ENCODE results near the gene HS3ST6. TPM values are rescaled to one million over a fixed set of nuclear protein-coding genes. Genes with fewer than 3 reads are reported as not detected.
"Not testable (repeated sequence)": the region's sequence is repeated elsewhere in the genome, so short reads cannot be mapped to it uniquely, and the experiment has no call there.

HS3ST6 gene
- total and polyA plus RNA-seq, 12 donors: 0.03 TPM; not detected in 11

- DNase-seq: no peak
- Histone ChIP-seq H3K36me3 (peaks cover 0 to 36% (median 30%) of the 10 kb centered on the region in 9 donors), H3K9me3 (no peaks in the 10 kb centered on the region), H3K4me1 (peaks cover 10 to 57% (median 40%) of the 10 kb centered on the region in 9 donors), H3K27me3 (no peaks in the 10 kb centered on the region), H3K4me3 (peak overlapping the region in 9 of 10 donors; percentile 63 to 99 (median 96)), H3K27ac (peak overlapping the region in 8 of 10 donors; percentile 88 to 98 (median 96))
- TF ChIP-seq CTCF (IDR thresholded peaks at IDR 0.05): no peak
- intact Hi-C loops (cut with DNase I): no loop called here
- WGBS, 2 donors: 49 to 53% methylated on average over 20 of the region's 20 CpGs
- no peak for ATAC-seq
Observed at GRCh38 chr16:1960665-1961630, 42.7 kb upstream of the HS3ST6 start.

GRCh38 chr16:1959269-1960039 lies 41.2 kb upstream of the HS3ST6 start, which contains the start of gene NDUFB10:
TSS of gene NDUFB10 (plus strand) at chr16:1959538. CDS start at chr16:1959625, 87 bp downstream.
- peak within 1 kb of the TSS; percentile 88 to 98 (median 96) for H3K27ac ChIP-seq
- peak; percentile 88 to 96 (median 92) for ATAC-seq
- peaks cover 0 to 36% (median 30%) of the 10 kb centered on the region in 9 donors for H3K36me3 ChIP-seq
- WGBS, 2 donors: 1% methylated on average over 79 of the region's 79 CpGs
- peak within 1 kb of the TSS; percentile 63 to 99 (median 96) for H3K4me3 ChIP-seq
- H3K4me1 ChIP-seq: peaks cover 6 to 52% (median 33%) of the 10 kb centered on the region in 9 donors
- intact Hi-C loops (cut with DNase I): no loop called here
- DNase-seq: peak; percentile 93 to 97
- peak; percentile 33 to 92 (median 76) for TF ChIP-seq CTCF (IDR thresholded peaks at IDR 0.05)
- no peaks in the 10 kb centered on the region for H3K27me3 ChIP-seq
- no peaks in the 10 kb centered on the region for H3K9me3 ChIP-seq

GRCh38 chr16:1958715-1959268 lies 40.6 kb upstream of the HS3ST6 start:
- no peak for DNase-seq
- intact Hi-C loops (cut with DNase I): no loop called here

GRCh38 chr16:1958143-1958491 lies 39.9 kb upstream of the HS3ST6 start:
- DNase-seq; H3K27ac ChIP-seq; ATAC-seq; H3K9me3 ChIP-seq; intact Hi-C loops (cut with DNase I); H3K27me3 ChIP-seq; H3K4me3 ChIP-seq: not testable (repeated sequence)
- Histone ChIP-seq H3K4me1 (peaks cover 6 to 46% (median 29%) of the 10 kb centered on the region in 9 donors), H3K36me3 (peaks cover 0 to 28% (median 22%) of the 10 kb centered on the region in 9 donors)
- 67 to 68% methylated on average over 30 of the region's 30 CpGs for WGBS, 2 donors

More at GRCh38 chr16:1958715-1959268, 40.6 kb upstream of the HS3ST6 start:
- peak in 3 of 8 donors; percentile 0 to 6 (median 2) for ATAC-seq
- no peaks in the 10 kb centered on the region for H3K27me3 ChIP-seq
- WGBS, 2 donors: 33 to 39% methylated on average over 14 of the region's 14 CpGs
- H3K27ac ChIP-seq: peak overlapping the region in 9 of 10 donors; percentile 88 to 98 (median 97)
- peak overlapping the region in 9 of 10 donors; percentile 63 to 99 (median 96) for H3K4me3 ChIP-seq
- TF ChIP-seq CTCF (IDR thresholded peaks at IDR 0.05): no peak
- H3K36me3 ChIP-seq: peaks cover 0 to 35% (median 29%) of the 10 kb centered on the region in 9 donors
- H3K9me3 ChIP-seq: no peaks in the 10 kb centered on the region
- H3K4me1 ChIP-seq: peaks cover 6 to 48% (median 33%) of the 10 kb centered on the region in 9 donors

- DNase-seq; ATAC-seq; H3K27ac ChIP-seq; H3K27me3 ChIP-seq; intact Hi-C loops (cut with DNase I); H3K9me3 ChIP-seq; H3K4me3 ChIP-seq: not testable (repeated sequence)
- WGBS, 2 donors: 88 to 90% methylated on average over 20 to 21 of the region's 22 CpGs
- Histone ChIP-seq H3K36me3 (peaks cover 0 to 25% (median 17%) of the 10 kb centered on the region in 9 donors), H3K4me1 (peaks cover 6 to 47% (median 24%) of the 10 kb centered on the region in 9 donors)
Observed at GRCh38 chr16:1957434-1958142, 39.4 kb upstream of the HS3ST6 start.

Measured in heart right ventricle (tissue), 16 donors.